ENCODE results near the gene ADCY2. TPM values are rescaled to one million over a fixed set of nuclear protein-coding genes. Genes with fewer than 3 reads are reported as not detected.

The ADCY2 gene
- total RNA-seq, 2 experiments from 2014 or later = not detected

DNA sequence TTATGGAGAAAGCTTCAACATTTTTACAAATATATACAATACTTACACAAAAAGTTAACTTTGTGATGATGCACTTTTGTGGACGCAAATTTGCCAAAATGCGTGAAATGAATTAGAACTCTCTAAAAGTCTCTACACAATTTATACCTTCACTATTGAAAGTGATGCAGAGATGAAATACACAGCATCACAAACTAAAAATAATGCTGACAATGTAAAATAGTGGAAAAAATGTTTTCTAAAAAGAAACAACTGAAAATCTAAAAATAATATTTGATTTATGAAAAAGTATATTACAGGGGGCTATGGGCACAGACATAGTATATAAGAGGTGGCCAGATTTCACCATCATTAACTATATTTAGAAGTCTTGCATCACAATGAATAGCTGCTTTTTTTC, 188.8 kb downstream of the ADCY2 start:
- H3K36me3 ChIP-seq (ENCODE audit: insufficient read depth, low read length) = no peaks in the 10 kb centered on the region
- no peaks in the 10 kb centered on the region for H3K4me1 ChIP-seq (ENCODE audit: insufficient read depth, low read length, poor library complexity, severe bottlenecking)
- H3K79me2 ChIP-seq (ENCODE audit: insufficient read depth, low read depth, low read length) = no peaks in the 10 kb centered on the region
- H3K9me2 ChIP-seq (ENCODE audit: insufficient read depth, low read length) = no peaks in the 10 kb centered on the region
- DNase-seq (ENCODE audit: low spot score) = no peak
- intact Hi-C loops (cut with micrococcal nuclease; ENCODE audit: unreplicated experiment) = no loop called here
- POLR2A ChIA-PET = interaction anchor here (0.5 kb wide), 1 partner anchor 55 kb away, joined by 3 read pairs; no protein-coding TSS in a partner anchor
- TF ChIP-seq EZH2phosphoT487 (IDR thresholded peaks at IDR 0.05; ENCODE audit: borderline replicate concordance, low read depth, low read length) (no peak), CTCF (conservative IDR thresholded peaks at IDR 0.05; ENCODE audit: low read length) (no peak)
- CTCF ChIA-PET (ENCODE audit: unreplicated experiment) = no interaction called here
- no peaks in the 10 kb centered on the region for H4K20me1 ChIP-seq (ENCODE audit: insufficient read depth, low read length)
- no peak overlapping the region for H3K4me3 ChIP-seq (ENCODE audit: low read depth, low read length, poor library complexity, severe bottlenecking)
- H3K4me2 ChIP-seq (ENCODE audit: low read length) = no peak overlapping the region
- H3K27ac ChIP-seq (ENCODE audit: low read depth, low read length, poor library complexity, severe bottlenecking) = no peak overlapping the region
- no TSS peak for BruUV-seq (replicated peaks)
- H2AFZ ChIP-seq (ENCODE audit: low read length) = no peak overlapping the region
- no peaks in the 10 kb centered on the region for H3K9me3 ChIP-seq (ENCODE audit: low read length)

GRCh38 chr5:7585807-7586206, 189.9 kb downstream of the ADCY2 start:
- no peak for DNase-seq (ENCODE audit: low spot score)
- no peak overlapping the region for H3K27ac ChIP-seq (ENCODE audit: low read depth, low read length, poor library complexity, severe bottlenecking)
- no peaks in the 10 kb centered on the region for H4K20me1 ChIP-seq (ENCODE audit: insufficient read depth, low read length)
- no peaks in the 10 kb centered on the region for H3K9me3 ChIP-seq (ENCODE audit: low read length)
- H2AFZ ChIP-seq (ENCODE audit: low read length) = no peak overlapping the region
- no peak overlapping the region for H3K4me3 ChIP-seq (ENCODE audit: low read depth, low read length, poor library complexity, severe bottlenecking)
- POLR2A ChIA-PET = no interaction called here
- H3K4me1 ChIP-seq (ENCODE audit: insufficient read depth, low read length, poor library complexity, severe bottlenecking) = no peaks in the 10 kb centered on the region
- no peak for TF ChIP-seq EZH2phosphoT487 (IDR thresholded peaks at IDR 0.05; ENCODE audit: borderline replicate concordance, low read depth, low read length)
- no TSS peak for BruUV-seq (replicated peaks)
- no peaks in the 10 kb centered on the region for H3K79me2 ChIP-seq (ENCODE audit: insufficient read depth, low read depth, low read length)
- no peaks in the 10 kb centered on the region for H3K9me2 ChIP-seq (ENCODE audit: insufficient read depth, low read length)
- intact Hi-C loops (cut with micrococcal nuclease; ENCODE audit: unreplicated experiment) = no loop called here
- no peak overlapping the region for H3K4me2 ChIP-seq (ENCODE audit: low read length)
- no peaks in the 10 kb centered on the region for H3K36me3 ChIP-seq (ENCODE audit: insufficient read depth, low read length)
- CTCF ChIA-PET (ENCODE audit: unreplicated experiment) = no interaction called here

GRCh38 chr5:7586480-7586879, 190.5 kb downstream of the ADCY2 start:
- DNase-seq (ENCODE audit: low spot score) = no peak
- ChIA-PET POLR2A (no interaction called here), CTCF (ENCODE audit: unreplicated experiment) (no interaction called here)
- Histone ChIP-seq H3K4me3 (ENCODE audit: low read depth, low read length, poor library complexity, severe bottlenecking) (no peak overlapping the region), H3K27ac (ENCODE audit: low read depth, low read length, poor library complexity, severe bottlenecking) (no peak overlapping the region), H2AFZ (ENCODE audit: low read length) (no peak overlapping the region), H3K79me2 (ENCODE audit: insufficient read depth, low read depth, low read length) (no peaks in the 10 kb centered on the region), H4K20me1 (ENCODE audit: insufficient read depth, low read length) (no peaks in the 10 kb centered on the region), H3K9me3 (ENCODE audit: low read length) (no peaks in the 10 kb centered on the region), H3K4me2 (ENCODE audit: low read length) (no peak overlapping the region), H3K9me2 (ENCODE audit: insufficient read depth, low read length) (no peaks in the 10 kb centered on the region), H3K4me1 (ENCODE audit: insufficient read depth, low read length, poor library complexity, severe bottlenecking) (no peaks in the 10 kb centered on the region), H3K36me3 (ENCODE audit: insufficient read depth, low read length) (no peaks in the 10 kb centered on the region)
- no peak for TF ChIP-seq EZH2phosphoT487 (IDR thresholded peaks at IDR 0.05; ENCODE audit: borderline replicate concordance, low read depth, low read length)
- intact Hi-C loops (cut with micrococcal nuclease; ENCODE audit: unreplicated experiment) = no loop called here
- BruUV-seq (replicated peaks) = no TSS peak

- no peak overlapping the region for H3K4me3 ChIP-seq (ENCODE audit: low read depth, low read length, poor library complexity, severe bottlenecking)
- H4K20me1 ChIP-seq (ENCODE audit: insufficient read depth, low read length) = no peaks in the 10 kb centered on the region
- CTCF ChIA-PET (ENCODE audit: unreplicated experiment) = no interaction called here
- H3K79me2 ChIP-seq (ENCODE audit: insufficient read depth, low read depth, low read length) = no peaks in the 10 kb centered on the region
- intact Hi-C loops (cut with micrococcal nuclease; ENCODE audit: unreplicated experiment) = no loop called here
- H3K36me3 ChIP-seq (ENCODE audit: insufficient read depth, low read length) = no peaks in the 10 kb centered on the region
- H3K9me3 ChIP-seq (ENCODE audit: low read length) = no peaks in the 10 kb centered on the region
- H3K4me1 ChIP-seq (ENCODE audit: insufficient read depth, low read length, poor library complexity, severe bottlenecking) = no peaks in the 10 kb centered on the region
- BruUV-seq (replicated peaks) = no TSS peak
- H2AFZ ChIP-seq (ENCODE audit: low read length) = no peak overlapping the region
- no peak overlapping the region for H3K27ac ChIP-seq (ENCODE audit: low read depth, low read length, poor library complexity, severe bottlenecking)
- no peak for DNase-seq (ENCODE audit: low spot score)
- H3K4me2 ChIP-seq (ENCODE audit: low read length) = no peak overlapping the region
- TF ChIP-seq EZH2phosphoT487 (IDR thresholded peaks at IDR 0.05; ENCODE audit: borderline replicate concordance, low read depth, low read length) = no peak
- TF ChIP-seq CTCF (conservative IDR thresholded peaks at IDR 0.05; ENCODE audit: low read length) = no peak
- POLR2A ChIA-PET = no interaction called here
- H3K9me2 ChIP-seq (ENCODE audit: insufficient read depth, low read length) = no peaks in the 10 kb centered on the region
Measured at GRCh38 chr5:7589800-7590199, 193.9 kb downstream of the ADCY2 start.

All from OCI-LY7 (cell line).